Type B pancreatic cell (in vitro differentiated cells): ENCODE measurements around the gene ARNT2. TPM values are rescaled to one million over a fixed set of nuclear protein-coding genes. Genes with fewer than 3 reads are reported as not detected.

Experiments
- DNase-seq: peaks from one replicate; pipeline ENCODE4 v3.0.0; 2021; ENCODE audit warnings: mixed read lengths; ENCODE audit not compliant: unreplicated experiment; ENCODE audit errors: extremely low spot score
- H3K27ac Mint-ChIP-seq: 2 replicates; pipeline ENCODE4 v1.8.0; 2021; ENCODE audit warnings: mild to moderate bottlenecking, mixed read lengths
- H3K27me3 Mint-ChIP-seq: 2 replicates; pipeline ENCODE4 v1.8.0; 2021; ENCODE audit warnings: mixed read lengths
- H3K36me3 Mint-ChIP-seq: 2 replicates; pipeline ENCODE4 v1.8.0; 2021; ENCODE audit warnings: mixed read lengths
- H3K4me1 Mint-ChIP-seq: one replicate; pipeline ENCODE4 v1.8.0; 2021; ENCODE audit warnings: mixed read lengths; ENCODE audit not compliant: unreplicated experiment
- H3K4me3 Mint-ChIP-seq: 2 replicates; pipeline ENCODE4 v1.8.0; 2021; ENCODE audit warnings: mild to moderate bottlenecking, mixed read lengths
- H3K9me3 Mint-ChIP-seq: 2 replicates; pipeline ENCODE4 v1.8.0; 2021; ENCODE audit warnings: mixed read lengths
- total RNA-seq: library from RNA; stranded (reverse); gene quantifications from 2 replicates; pipeline ENCODE4 v1.2.1, GENCODE V29; 2021; ENCODE audit warnings: low replicate concordance
- TF ChIP-seq, protein P1 (sequence below): fragments of 200-600 bp; sonication (generic); conservative IDR thresholded peaks from 2 replicates; pipeline ENCODE4 v1.5.0; 2021; ENCODE audit warnings: antibody characterized with exemption, mild to moderate bottlenecking

Gene ARNT2
- total RNA-seq, 1 donor from 2014 or later: 22.4 TPM

GRCh38 chr15:80484333-80484864, 80.2 kb downstream of the ARNT2 start:
- H3K4me1 Mint-ChIP-seq: peaks cover 30% of the 10 kb centered on the region
- no peak overlapping the region for H3K4me3 Mint-ChIP-seq
- TF ChIP-seq, protein P1, sequence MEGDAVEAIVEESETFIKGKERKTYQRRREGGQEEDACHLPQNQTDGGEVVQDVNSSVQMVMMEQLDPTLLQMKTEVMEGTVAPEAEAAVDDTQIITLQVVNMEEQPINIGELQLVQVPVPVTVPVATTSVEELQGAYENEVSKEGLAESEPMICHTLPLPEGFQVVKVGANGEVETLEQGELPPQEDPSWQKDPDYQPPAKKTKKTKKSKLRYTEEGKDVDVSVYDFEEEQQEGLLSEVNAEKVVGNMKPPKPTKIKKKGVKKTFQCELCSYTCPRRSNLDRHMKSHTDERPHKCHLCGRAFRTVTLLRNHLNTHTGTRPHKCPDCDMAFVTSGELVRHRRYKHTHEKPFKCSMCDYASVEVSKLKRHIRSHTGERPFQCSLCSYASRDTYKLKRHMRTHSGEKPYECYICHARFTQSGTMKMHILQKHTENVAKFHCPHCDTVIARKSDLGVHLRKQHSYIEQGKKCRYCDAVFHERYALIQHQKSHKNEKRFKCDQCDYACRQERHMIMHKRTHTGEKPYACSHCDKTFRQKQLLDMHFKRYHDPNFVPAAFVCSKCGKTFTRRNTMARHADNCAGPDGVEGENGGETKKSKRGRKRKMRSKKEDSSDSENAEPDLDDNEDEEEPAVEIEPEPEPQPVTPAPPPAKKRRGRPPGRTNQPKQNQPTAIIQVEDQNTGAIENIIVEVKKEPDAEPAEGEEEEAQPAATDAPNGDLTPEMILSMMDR: no peak
- peaks cover 6% of the 10 kb centered on the region for H3K36me3 Mint-ChIP-seq
- no peaks in the 10 kb centered on the region for H3K27me3 Mint-ChIP-seq
- no peaks in the 10 kb centered on the region for H3K9me3 Mint-ChIP-seq
- no peak for DNase-seq
- no peak overlapping the region for H3K27ac Mint-ChIP-seq

DNA sequence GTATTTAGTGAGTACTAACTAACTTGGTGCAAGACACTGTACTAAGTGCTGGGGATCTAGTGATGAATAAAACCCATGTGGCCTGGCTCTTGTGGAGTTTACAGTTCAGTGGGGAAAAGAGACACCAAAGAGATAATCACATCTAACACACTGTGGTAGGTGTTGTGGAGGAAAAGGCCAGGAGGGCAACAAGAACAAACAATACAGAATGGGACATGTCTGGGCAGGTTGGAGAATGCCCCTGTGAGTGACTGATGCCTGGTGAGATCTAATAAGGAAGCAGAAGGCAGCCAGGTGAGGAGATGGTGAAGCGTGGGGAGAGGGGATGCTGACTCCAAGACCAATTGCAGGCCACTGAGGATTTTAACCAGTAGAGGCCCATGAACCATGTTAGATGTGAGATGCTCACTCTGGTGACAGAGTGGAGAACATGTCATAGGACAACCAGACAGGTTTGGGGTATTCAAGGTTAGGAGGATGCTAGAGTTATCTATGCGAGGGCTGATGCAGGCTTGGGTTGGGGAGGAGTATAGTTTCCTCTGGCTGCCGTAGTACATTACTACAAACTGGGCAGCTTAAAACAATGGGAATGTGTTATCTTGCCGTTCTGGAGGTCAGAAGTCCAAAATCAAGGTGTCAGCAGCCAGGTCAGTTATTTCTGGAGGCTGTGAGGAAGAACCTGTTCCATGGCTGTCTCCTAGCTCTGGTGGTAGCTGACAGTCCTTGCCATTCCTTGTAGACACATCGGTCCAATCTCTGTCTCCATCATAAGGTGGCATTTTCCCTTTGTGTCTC, 81.4 kb downstream of the ARNT2 start:
- no peaks in the 10 kb centered on the region for H3K9me3 Mint-ChIP-seq
- no peak for DNase-seq
- H3K4me1 Mint-ChIP-seq: peaks cover 24% of the 10 kb centered on the region
- H3K27ac Mint-ChIP-seq: no peak overlapping the region
- H3K4me3 Mint-ChIP-seq: no peak overlapping the region
- no peaks in the 10 kb centered on the region for H3K27me3 Mint-ChIP-seq
- TF ChIP-seq, protein P1: no peak
- peaks cover 7% of the 10 kb centered on the region for H3K36me3 Mint-ChIP-seq

GRCh38 chr15:80487839-80488390, 83.7 kb downstream of the ARNT2 start:
- TF ChIP-seq, protein P1: no peak
- peaks cover 6% of the 10 kb centered on the region for H3K36me3 Mint-ChIP-seq
- no peaks in the 10 kb centered on the region for H3K27me3 Mint-ChIP-seq
- no peaks in the 10 kb centered on the region for H3K9me3 Mint-ChIP-seq
- no peak for DNase-seq
- H3K4me1 Mint-ChIP-seq: peaks cover 25% of the 10 kb centered on the region
- no peak overlapping the region for H3K27ac Mint-ChIP-seq
- no peak overlapping the region for H3K4me3 Mint-ChIP-seq

- TF ChIP-seq, protein P1: no peak
- Mint-ChIP-seq H3K9me3 (no peaks in the 10 kb centered on the region), H3K27ac (no peak overlapping the region), H3K4me1 (peaks cover 33% of the 10 kb centered on the region), H3K4me3 (no peak overlapping the region), H3K27me3 (no peaks in the 10 kb centered on the region), H3K36me3 (peaks cover 11% of the 10 kb centered on the region)
- no peak for DNase-seq
Measured at GRCh38 chr15:80489030-80489594, 84.9 kb downstream of the ARNT2 start.

DNA sequence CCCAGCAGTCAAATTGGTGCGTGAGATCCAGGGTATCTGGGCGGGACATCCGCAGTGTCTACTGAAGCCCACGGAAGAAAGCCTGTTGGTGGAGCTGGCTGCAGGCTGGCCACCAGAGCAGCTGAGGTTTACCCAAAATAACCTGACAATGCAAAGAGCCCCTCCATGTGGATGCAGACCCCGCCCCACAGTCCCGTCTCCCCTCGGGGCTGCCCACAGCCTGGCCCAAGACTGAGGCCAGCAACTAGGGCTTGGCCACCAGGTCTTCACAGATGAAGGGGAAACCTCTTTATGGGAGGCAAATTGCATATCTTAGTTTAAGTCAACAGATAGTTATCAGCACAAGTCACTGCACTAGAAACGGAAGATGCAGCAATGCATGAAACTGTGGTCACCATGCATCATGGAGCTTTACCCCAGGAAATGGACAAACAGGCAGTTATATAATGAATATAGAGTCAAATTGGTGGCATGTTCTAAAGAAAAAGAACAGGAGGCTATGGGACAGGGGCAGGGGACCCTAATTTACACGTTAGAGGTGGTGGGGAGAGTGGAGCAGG, 86.3 kb downstream of the ARNT2 start:
- peaks cover 27% of the 10 kb centered on the region for H3K4me1 Mint-ChIP-seq
- H3K4me3 Mint-ChIP-seq: no peak overlapping the region
- no peak overlapping the region for H3K27ac Mint-ChIP-seq
- H3K36me3 Mint-ChIP-seq: peaks cover 13% of the 10 kb centered on the region
- H3K27me3 Mint-ChIP-seq: no peaks in the 10 kb centered on the region
- no peak for DNase-seq
- TF ChIP-seq, protein P1: no peak
- no peaks in the 10 kb centered on the region for H3K9me3 Mint-ChIP-seq
